Measurements from ENCODE around the gene TOMT. TPM values are rescaled to one million over a fixed set of nuclear protein-coding genes. Genes with fewer than 3 reads are reported as not detected.
"Not testable (repeated sequence)": the region's sequence is repeated elsewhere in the genome, so short reads cannot be mapped to it uniquely, and the experiment has no call there.

TOMT gene
- total RNA-seq, 2 donors from 2014 or later: not detected

DNA sequence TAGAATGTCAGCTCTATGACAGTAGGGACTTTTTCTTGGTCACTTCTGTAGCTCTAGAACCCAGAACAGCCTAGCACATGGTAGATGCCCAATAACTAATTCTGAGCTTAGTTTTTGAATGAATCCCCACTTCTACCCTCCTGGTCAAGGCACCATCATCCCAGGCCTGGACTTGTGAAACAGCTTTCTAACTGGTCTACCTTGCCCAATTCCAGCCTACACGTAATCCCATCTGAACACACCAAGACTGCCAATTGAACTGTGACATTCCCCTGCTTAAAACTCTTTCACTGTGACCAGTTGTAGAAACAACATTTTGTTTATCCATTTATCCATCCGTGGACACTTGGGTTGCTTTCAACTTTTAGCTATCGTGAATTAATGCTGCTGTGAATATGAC, 23.7 kb downstream of the TOMT start:
- H3K9ac ChIP-seq (ENCODE audit: extremely low read depth, low read length, poor library complexity, severe bottlenecking): no peak overlapping the region
- no peak overlapping the region for H3K4me3 Mint-ChIP-seq
- no peak overlapping the region for H3K27ac ChIP-seq (ENCODE audit: low read depth, low read length)
- H3K4me3 ChIP-seq (ENCODE audit: low read length): no peak overlapping the region
- H3K27ac Mint-ChIP-seq: no peak overlapping the region
- H3K9me3 Mint-ChIP-seq: peaks cover 41% of the 10 kb centered on the region
- peaks cover 3% of the 10 kb centered on the region for H3K36me3 Mint-ChIP-seq (ENCODE audit: low read depth)
- H3K4me1 ChIP-seq (ENCODE audit: control insufficient read depth, insufficient read depth, low read length): no peaks in the 10 kb centered on the region
- DNase-seq: no peak
- 87 to 93% methylated on average over 3 of the region's 3 CpGs for WGBS, 2 experiments (ENCODE audit: insufficient coverage in 1 of 2, insufficient read length in 1 of 2)
- TF ChIP-seq, protein P1, sequence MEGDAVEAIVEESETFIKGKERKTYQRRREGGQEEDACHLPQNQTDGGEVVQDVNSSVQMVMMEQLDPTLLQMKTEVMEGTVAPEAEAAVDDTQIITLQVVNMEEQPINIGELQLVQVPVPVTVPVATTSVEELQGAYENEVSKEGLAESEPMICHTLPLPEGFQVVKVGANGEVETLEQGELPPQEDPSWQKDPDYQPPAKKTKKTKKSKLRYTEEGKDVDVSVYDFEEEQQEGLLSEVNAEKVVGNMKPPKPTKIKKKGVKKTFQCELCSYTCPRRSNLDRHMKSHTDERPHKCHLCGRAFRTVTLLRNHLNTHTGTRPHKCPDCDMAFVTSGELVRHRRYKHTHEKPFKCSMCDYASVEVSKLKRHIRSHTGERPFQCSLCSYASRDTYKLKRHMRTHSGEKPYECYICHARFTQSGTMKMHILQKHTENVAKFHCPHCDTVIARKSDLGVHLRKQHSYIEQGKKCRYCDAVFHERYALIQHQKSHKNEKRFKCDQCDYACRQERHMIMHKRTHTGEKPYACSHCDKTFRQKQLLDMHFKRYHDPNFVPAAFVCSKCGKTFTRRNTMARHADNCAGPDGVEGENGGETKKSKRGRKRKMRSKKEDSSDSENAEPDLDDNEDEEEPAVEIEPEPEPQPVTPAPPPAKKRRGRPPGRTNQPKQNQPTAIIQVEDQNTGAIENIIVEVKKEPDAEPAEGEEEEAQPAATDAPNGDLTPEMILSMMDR (conservative IDR thresholded peaks at IDR 0.05): no peak
- peaks cover 56% of the 10 kb centered on the region for H3K9me3 ChIP-seq (ENCODE audit: control insufficient read depth, low read length)
- H3K36me3 ChIP-seq (ENCODE audit: control insufficient read depth, insufficient read depth, low read length): no peaks in the 10 kb centered on the region
- H3K27me3 ChIP-seq (ENCODE audit: control insufficient read depth, insufficient read depth, low read length, poor library complexity, severe bottlenecking): peaks cover 39% of the 10 kb centered on the region
- no peaks in the 10 kb centered on the region for H3K4me1 Mint-ChIP-seq
- H3K27me3 Mint-ChIP-seq (ENCODE audit: insufficient read depth): peaks cover 57% of the 10 kb centered on the region

DNA sequence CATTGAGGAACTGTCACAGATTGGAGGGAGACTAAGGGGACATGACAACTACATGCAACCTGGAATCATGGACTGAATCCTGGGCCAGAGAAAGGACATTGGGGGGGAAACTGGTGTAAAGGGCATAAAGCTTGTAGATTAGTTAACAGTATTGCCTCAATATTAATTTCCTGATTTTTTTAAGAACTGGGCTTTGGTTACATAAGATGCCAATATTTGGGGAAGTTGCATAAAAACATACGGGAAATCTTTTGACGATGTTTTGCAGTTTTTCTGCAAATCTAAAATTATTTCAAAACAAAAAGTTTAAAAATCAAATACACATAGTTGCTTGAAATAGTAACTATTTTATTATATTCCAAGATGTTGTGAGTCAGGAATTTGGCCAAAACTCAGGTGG, 26.9 kb downstream of the TOMT start:
- no peak overlapping the region for H3K4me3 ChIP-seq (ENCODE audit: low read length)
- TF ChIP-seq, protein P1 (conservative IDR thresholded peaks at IDR 0.05): no peak
- no peak overlapping the region for H3K9ac ChIP-seq (ENCODE audit: extremely low read depth, low read length, poor library complexity, severe bottlenecking)
- no peaks in the 10 kb centered on the region for H3K4me1 Mint-ChIP-seq
- no peak overlapping the region for H3K27ac ChIP-seq (ENCODE audit: low read depth, low read length)
- H3K36me3 Mint-ChIP-seq (ENCODE audit: low read depth): peaks cover 3% of the 10 kb centered on the region
- WGBS, 2 experiments (ENCODE audit: insufficient coverage in 1 of 2, insufficient read length in 1 of 2): 100% methylated on average over 2 of the region's 2 CpGs; no CpG with 5 or more reads in 1 of the 2 experiments
- H3K27me3 ChIP-seq (ENCODE audit: control insufficient read depth, insufficient read depth, low read length, poor library complexity, severe bottlenecking): peaks cover 31% of the 10 kb centered on the region
- peaks cover 25% of the 10 kb centered on the region for H3K9me3 Mint-ChIP-seq
- DNase-seq: no peak
- H3K4me1 ChIP-seq (ENCODE audit: control insufficient read depth, insufficient read depth, low read length): no peaks in the 10 kb centered on the region
- H3K36me3 ChIP-seq (ENCODE audit: control insufficient read depth, insufficient read depth, low read length): no peaks in the 10 kb centered on the region
- H3K4me3 Mint-ChIP-seq: no peak overlapping the region
- no peak overlapping the region for H3K27ac Mint-ChIP-seq
- peaks cover 27% of the 10 kb centered on the region for H3K9me3 ChIP-seq (ENCODE audit: control insufficient read depth, low read length)
- H3K27me3 Mint-ChIP-seq (ENCODE audit: insufficient read depth): peaks cover 51% of the 10 kb centered on the region

DNA sequence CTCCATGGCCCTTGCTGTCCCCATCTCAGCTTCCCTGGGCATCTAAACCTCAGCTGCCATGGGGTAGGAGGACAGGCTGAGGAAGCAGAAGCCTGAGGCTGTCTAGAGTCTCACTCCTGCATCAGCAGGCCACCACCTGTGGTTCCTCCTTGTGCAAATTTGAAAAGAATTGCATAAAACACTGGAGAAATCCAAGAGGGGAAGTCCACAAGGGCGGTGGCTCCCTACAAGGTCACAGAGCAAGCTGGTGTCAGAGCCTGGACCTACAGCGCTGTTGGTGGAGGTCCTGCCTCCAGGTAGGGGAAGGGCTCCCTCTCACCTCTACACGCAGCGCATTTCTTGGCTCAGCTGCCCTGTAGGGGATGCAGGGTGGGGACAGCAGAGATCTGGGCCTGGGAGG, 29.7 kb downstream of the TOMT start, which contains the start of gene FOLR3:
Gene FOLR3, plus strand, starts transcription at position 253 of the 400 bp plus-strand sequence. CDS start 228 bp downstream, outside the sequence.
- not testable (repeated sequence) for H3K36me3 ChIP-seq (ENCODE audit: control insufficient read depth, insufficient read depth, low read length)
- peaks cover 34% of the 10 kb centered on the region for H3K27me3 Mint-ChIP-seq (ENCODE audit: insufficient read depth)

More for the DNA sequence above, 29.7 kb downstream of the TOMT start, which contains the start of gene FOLR3:
- not testable (repeated sequence) for H3K4me3 ChIP-seq (ENCODE audit: low read length); H3K27ac Mint-ChIP-seq; DNase-seq; H3K9ac ChIP-seq (ENCODE audit: extremely low read depth, low read length, poor library complexity, severe bottlenecking); H3K36me3 Mint-ChIP-seq (ENCODE audit: low read depth); H3K9me3 Mint-ChIP-seq; H3K4me3 Mint-ChIP-seq; H3K9me3 ChIP-seq (ENCODE audit: control insufficient read depth, low read length); H3K4me1 Mint-ChIP-seq; H3K27ac ChIP-seq (ENCODE audit: low read depth, low read length); H3K4me1 ChIP-seq (ENCODE audit: control insufficient read depth, insufficient read depth, low read length)
- 94 to 99% methylated on average over 3 to 4 of the region's 4 CpGs for WGBS, 2 experiments (ENCODE audit: insufficient coverage in 1 of 2, insufficient read length in 1 of 2)
- H3K27me3 ChIP-seq (ENCODE audit: control insufficient read depth, insufficient read depth, low read length, poor library complexity, severe bottlenecking): peaks cover 31% of the 10 kb centered on the region

Data from endodermal cell (in vitro differentiated cells).